ENCODE measurements around the gene GLT8D1. TPM values are rescaled to one million over a fixed set of nuclear protein-coding genes. Genes with fewer than 3 reads are reported as not detected.

Gene GLT8D1
- total and polyA plus RNA-seq, 9 of the 15 experiments (the other 6 are each of a cell fraction or from before 2014, with no cell fraction given): 14.1 to 65.9 (median 33.7) TPM

DNA sequence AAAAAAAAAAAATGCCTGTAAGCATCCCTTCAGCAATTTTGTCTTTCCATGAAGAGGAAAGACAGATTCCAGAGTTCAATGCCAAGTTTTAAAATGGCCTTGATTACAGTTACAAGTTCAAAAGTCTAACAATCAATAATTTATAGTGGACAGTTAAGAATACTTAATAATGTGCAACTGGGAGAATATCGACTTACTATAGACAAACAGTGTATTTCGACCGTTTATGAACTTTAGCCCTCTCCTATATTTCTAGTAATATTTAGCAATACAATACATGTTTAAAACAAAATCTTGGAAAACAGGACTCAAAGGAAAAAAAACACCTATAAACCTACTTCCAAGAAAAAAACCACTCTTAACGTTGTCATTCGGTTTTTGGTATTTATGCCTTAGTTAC lies 21.4 kb downstream of the GLT8D1 start:
- Histone ChIP-seq H2AFZ (ENCODE audit: low read depth, low read length) (no peak overlapping the region), H3K27me3 (ENCODE audit: control insufficient read depth in 2 of 2, insufficient read depth in 2 of 2, low read length in 2 of 2) (no peaks in the 10 kb centered on the region), H3K9me1 (ENCODE audit: control insufficient read depth, insufficient read depth, low read length) (no peaks in the 10 kb centered on the region), H4K20me1 (replicated peaks; ENCODE audit: control insufficient read depth, insufficient read depth, low read length) (no peaks in the 10 kb centered on the region), H3K79me2 (ENCODE audit: control insufficient read depth, insufficient read depth, low read length) (peaks cover 82% of the 10 kb centered on the region), H3K27ac (ENCODE audit: extremely low read depth, low read depth, low read length) (no peak overlapping the region; the same call in 1 of the 3 replicates), H3K4me3 (peak overlapping the region; percentile 52; the same call in 1 of the 2 replicates), H3K36me3 (ENCODE audit: control insufficient read depth, insufficient read depth, low read length) (peaks cover 44% of the 10 kb centered on the region), H3K4me1 (replicated peaks in 1 of 2; ENCODE audit: control insufficient read depth in 2 of 2, insufficient read depth in 2 of 2, low read length in 2 of 2) (peaks cover 3 to 29% of the 10 kb centered on the region in 2 experiments; a peak in 3 of 5 replicates), H3K9ac (ENCODE audit: insufficient read depth in 1 of 2, low read depth in 2 of 2, low read length in 2 of 2) (peak overlapping the region in 1 of 2 experiments; percentile 89; a peak in 2 of 4 replicates), H3K9me3 (replicated peaks; ENCODE audit: control insufficient read depth, insufficient read depth, low read depth, low read length) (no peaks in the 10 kb centered on the region), H3K4me2 (ENCODE audit: insufficient read depth, low read length) (peak overlapping the region; percentile 91)
- TF ChIP-seq NELFE (IDR thresholded peaks at IDR 0.05; ENCODE audit: insufficient read depth, insufficient read length) (no peak), PURB (CRISPR knock-in tag; IDR thresholded peaks at IDR 0.05; ENCODE audit: low read depth) (no peak), KLF10 (CRISPR knock-in tag; IDR thresholded peaks at IDR 0.05) (no peak), JUN (IDR thresholded peaks at IDR 0.05; ENCODE audit: borderline replicate concordance, low read depth, low read length) (no peak), JUN (CRISPR knock-in tag; IDR thresholded peaks at IDR 0.05; ENCODE audit: borderline replicate concordance) (no peak), RBFOX2 (IDR thresholded peaks at IDR 0.05; ENCODE audit: low read depth, low read length) (no peak), ZNF175 (CRISPR knock-in tag; IDR thresholded peaks at IDR 0.05; ENCODE audit: low read depth) (no peak), ETS2 (tag; IDR thresholded peaks at IDR 0.05; ENCODE audit: borderline replicate concordance, poor library complexity, severe bottlenecking) (no peak), ZNF707 (CRISPR knock-in tag; conservative IDR thresholded peaks at IDR 0.05) (no peak), TCF3 (CRISPR knock-in tag; IDR thresholded peaks at IDR 0.05) (no peak), KHSRP (IDR thresholded peaks at IDR 0.05) (no peak), BRD9 (IDR thresholded peaks at IDR 0.05; ENCODE audit: low read depth, partially characterized antibody) (no peak), ZNF507 (tag; conservative IDR thresholded peaks at IDR 0.05) (no peak), ESRRB (CRISPR knock-in tag; IDR thresholded peaks at IDR 0.05; ENCODE audit: borderline replicate concordance) (no peak)
- TF ChIP-seq, protein P1, sequence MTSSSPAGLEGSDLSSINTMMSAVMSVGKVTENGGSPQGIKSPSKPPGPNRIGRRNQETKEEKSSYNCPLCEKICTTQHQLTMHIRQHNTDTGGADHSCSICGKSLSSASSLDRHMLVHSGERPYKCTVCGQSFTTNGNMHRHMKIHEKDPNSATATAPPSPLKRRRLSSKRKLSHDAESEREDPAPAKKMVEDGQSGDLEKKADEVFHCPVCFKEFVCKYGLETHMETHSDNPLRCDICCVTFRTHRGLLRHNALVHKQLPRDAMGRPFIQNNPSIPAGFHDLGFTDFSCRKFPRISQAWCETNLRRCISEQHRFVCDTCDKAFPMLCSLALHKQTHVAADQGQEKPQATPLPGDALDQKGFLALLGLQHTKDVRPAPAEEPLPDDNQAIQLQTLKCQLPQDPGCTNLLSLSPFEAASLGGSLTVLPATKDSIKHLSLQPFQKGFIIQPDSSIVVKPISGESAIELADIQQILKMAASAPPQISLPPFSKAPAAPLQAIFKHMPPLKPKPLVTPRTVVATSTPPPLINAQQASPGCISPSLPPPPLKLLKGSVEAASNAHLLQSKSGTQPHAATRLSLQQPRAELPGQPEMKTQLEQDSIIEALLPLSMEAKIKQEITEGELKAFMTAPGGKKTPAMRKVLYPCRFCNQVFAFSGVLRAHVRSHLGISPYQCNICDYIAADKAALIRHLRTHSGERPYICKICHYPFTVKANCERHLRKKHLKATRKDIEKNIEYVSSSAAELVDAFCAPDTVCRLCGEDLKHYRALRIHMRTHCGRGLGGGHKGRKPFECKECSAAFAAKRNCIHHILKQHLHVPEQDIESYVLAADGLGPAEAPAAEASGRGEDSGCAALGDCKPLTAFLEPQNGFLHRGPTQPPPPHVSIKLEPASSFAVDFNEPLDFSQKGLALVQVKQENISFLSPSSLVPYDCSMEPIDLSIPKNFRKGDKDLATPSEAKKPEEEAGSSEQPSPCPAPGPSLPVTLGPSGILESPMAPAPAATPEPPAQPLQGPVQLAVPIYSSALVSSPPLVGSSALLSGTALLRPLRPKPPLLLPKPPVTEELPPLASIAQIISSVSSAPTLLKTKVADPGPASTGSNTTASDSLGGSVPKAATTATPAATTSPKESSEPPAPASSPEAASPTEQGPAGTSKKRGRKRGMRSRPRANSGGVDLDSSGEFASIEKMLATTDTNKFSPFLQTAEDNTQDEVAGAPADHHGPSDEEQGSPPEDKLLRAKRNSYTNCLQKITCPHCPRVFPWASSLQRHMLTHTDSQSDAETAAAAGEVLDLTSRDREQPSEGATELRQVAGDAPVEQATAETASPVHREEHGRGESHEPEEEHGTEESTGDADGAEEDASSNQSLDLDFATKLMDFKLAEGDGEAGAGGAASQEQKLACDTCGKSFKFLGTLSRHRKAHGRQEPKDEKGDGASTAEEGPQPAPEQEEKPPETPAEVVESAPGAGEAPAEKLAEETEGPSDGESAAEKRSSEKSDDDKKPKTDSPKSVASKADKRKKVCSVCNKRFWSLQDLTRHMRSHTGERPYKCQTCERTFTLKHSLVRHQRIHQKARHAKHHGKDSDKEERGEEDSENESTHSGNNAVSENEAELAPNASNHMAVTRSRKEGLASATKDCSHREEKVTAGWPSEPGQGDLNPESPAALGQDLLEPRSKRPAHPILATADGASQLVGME (CRISPR knock-in tag; IDR thresholded peaks at IDR 0.05): no peak
- TF ChIP-seq, protein P2, sequence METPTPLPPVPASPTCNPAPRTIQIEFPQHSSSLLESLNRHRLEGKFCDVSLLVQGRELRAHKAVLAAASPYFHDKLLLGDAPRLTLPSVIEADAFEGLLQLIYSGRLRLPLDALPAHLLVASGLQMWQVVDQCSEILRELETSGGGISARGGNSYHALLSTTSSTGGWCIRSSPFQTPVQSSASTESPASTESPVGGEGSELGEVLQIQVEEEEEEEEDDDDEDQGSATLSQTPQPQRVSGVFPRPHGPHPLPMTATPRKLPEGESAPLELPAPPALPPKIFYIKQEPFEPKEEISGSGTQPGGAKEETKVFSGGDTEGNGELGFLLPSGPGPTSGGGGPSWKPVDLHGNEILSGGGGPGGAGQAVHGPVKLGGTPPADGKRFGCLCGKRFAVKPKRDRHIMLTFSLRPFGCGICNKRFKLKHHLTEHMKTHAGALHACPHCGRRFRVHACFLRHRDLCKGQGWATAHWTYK (CRISPR knock-in tag; IDR thresholded peaks at IDR 0.05): no peak
- BruUV-seq (replicated peaks): no TSS peak
- ChIA-PET POLR2A (interaction anchor here (1.3 kb wide), 1 partner anchor 22 kb away, joined by 3 read pairs; the partner anchor contains the start of genes GLT8D1 and SPCS1), CTCF (ENCODE audit: low intra/inter-chr PET ratio) (no interaction called here)
- DNase-seq (ENCODE audit: extremely low read depth in 1 of 4, low spot score in 3 of 4): no peak
- FAIRE-seq: no peak
- intact Hi-C loops (cut with micrococcal nuclease): loop anchor here (5.0 to 10.0 kb wide), 2 partner anchors 202 to 229 kb away; partner anchors contain the start of genes NISCH and TNNC1
- ATAC-seq: no peak
- WGBS (ENCODE audit: insufficient coverage, low coverage, missing lambda C conversion rate): 16% methylated on average over 5 of the region's 5 CpGs
- in situ Hi-C loops (cut with MboI): no loop called here
